AG04449 (cell line): ENCODE measurements around the gene SHISAL2A.

Experiments
- CTCF ChIA-PET: fragments of 350-600 bp; formaldehyde crosslinking; extraction: SDS; loops from one replicate; lab custom pipeline; 2021; ENCODE audit warnings: antibody characterized with exemption; lab: Yijun Ruan, JAX
- POLR2A ChIA-PET: fragments of 400-600, 350-600 bp; formaldehyde crosslinking; extraction: SDS; loops from one replicate; lab custom pipeline; 2020; ENCODE audit warnings: antibody characterized with exemption, inconsistent platforms; lab: Yijun Ruan, JAX
- DNase-seq: peaks from one replicate; pipeline ENCODE4 v3.0.0-alpha.2; 2010; ENCODE audit warnings: low read depth, low spot score
- H3K4me3 ChIP-seq: 2 replicates; pipeline ENCODE4 v1.5.1; 2011; ENCODE audit warnings: low read depth, mild to moderate bottlenecking, control low read depth, low read length
- TF ChIP-seq, protein P1 (sequence below): IDR thresholded peaks from one replicate; pipeline ENCODE4 v1.5.1; 2011; ENCODE audit warnings: mild to moderate bottlenecking, moderate library complexity, low read length, control low read depth, inconsistent platforms; ENCODE audit not compliant: insufficient read depth; ENCODE audit errors: missing control alignments

SHISAL2A gene

DNA sequence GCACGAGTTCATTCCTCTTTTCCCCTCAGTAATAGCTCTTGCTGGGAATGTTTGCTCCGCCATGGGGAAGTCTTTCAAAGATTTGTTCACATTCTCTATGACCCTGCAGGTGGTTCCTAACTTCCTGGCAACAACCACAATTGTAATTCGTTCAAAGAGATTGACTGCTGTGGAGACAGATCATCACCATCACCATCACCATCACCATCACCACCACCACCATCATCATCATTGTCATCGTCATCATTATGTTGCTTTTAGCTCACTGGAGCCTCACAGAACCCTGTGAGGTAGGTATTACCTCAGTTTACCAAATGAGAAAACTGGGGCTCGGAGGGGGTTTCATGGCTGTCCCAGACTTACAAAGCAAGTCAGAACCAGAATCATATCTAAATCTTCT lies 34.3 kb downstream of the SHISAL2A start:
- CTCF ChIA-PET = interaction anchor here (0.6 to 3.0 kb wide), 3 partner anchors 19 to 304 kb away, joined by 3 to 17 read pairs (median 4); no protein-coding TSS in a partner anchor

DNA sequence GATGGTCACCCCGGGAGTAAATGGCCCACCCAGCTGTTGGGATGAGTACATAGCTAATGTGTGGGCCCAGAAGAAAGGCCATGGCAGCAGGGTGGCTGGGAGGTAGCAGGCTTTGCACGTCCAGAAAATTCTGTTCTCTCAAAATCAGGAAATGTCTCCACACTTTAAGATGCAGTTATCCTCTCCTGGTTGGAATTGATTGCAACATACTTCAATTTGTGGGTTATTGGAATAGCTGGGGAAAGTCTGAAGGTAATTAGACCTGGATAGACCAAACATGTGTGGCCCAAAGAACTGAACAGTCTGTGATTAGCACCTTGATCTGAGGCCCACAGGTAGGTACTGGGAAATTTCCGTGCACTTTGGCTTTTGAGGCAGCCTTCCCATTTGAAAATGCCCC lies 35.0 kb downstream of the SHISAL2A start:
- CTCF ChIA-PET = interaction anchor here (0.6 to 2.0 kb wide), 2 partner anchors 18 to 304 kb away, joined by 3 to 7 read pairs; no protein-coding TSS in a partner anchor

More for the DNA sequence above, 34.3 kb downstream of the SHISAL2A start:
- DNase-seq = no peak
- POLR2A ChIA-PET = no interaction called here
- no peak overlapping the region for H3K4me3 ChIP-seq
- TF ChIP-seq, protein P1, sequence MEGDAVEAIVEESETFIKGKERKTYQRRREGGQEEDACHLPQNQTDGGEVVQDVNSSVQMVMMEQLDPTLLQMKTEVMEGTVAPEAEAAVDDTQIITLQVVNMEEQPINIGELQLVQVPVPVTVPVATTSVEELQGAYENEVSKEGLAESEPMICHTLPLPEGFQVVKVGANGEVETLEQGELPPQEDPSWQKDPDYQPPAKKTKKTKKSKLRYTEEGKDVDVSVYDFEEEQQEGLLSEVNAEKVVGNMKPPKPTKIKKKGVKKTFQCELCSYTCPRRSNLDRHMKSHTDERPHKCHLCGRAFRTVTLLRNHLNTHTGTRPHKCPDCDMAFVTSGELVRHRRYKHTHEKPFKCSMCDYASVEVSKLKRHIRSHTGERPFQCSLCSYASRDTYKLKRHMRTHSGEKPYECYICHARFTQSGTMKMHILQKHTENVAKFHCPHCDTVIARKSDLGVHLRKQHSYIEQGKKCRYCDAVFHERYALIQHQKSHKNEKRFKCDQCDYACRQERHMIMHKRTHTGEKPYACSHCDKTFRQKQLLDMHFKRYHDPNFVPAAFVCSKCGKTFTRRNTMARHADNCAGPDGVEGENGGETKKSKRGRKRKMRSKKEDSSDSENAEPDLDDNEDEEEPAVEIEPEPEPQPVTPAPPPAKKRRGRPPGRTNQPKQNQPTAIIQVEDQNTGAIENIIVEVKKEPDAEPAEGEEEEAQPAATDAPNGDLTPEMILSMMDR = no peak

DNA sequence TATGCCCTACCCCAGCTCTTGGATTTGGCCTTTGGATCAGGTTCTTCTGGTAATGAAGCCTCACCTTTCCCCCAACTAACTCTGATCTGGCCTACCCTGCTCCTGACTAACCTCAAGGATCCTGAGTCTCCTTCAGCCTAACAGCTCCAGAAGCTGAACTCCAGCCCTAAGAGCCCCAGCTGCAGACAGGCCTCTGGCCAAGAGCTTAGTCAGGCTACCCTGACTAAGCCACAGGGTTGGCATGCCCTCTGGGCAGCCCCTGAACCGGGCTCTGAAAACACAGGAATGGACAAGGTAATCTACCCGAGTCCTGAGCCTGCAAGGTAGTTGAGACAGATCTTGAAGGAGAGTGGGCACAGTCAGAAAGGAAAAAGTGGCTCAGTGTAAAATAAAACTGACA lies 35.7 kb downstream of the SHISAL2A start:
- ChIA-PET CTCF (interaction anchor here (0.8 to 2.0 kb wide), 3 partner anchors 16 to 301 kb away, joined by 3 to 7 read pairs (median 5); no protein-coding TSS in a partner anchor), POLR2A (no interaction called here)
- TF ChIP-seq, protein P1 = no peak
- DNase-seq = no peak
- no peak overlapping the region for H3K4me3 ChIP-seq

More for the DNA sequence above, 35.0 kb downstream of the SHISAL2A start:
- H3K4me3 ChIP-seq = no peak overlapping the region
- no peak for DNase-seq
- POLR2A ChIA-PET = no interaction called here
- TF ChIP-seq, protein P1 = no peak

DNA sequence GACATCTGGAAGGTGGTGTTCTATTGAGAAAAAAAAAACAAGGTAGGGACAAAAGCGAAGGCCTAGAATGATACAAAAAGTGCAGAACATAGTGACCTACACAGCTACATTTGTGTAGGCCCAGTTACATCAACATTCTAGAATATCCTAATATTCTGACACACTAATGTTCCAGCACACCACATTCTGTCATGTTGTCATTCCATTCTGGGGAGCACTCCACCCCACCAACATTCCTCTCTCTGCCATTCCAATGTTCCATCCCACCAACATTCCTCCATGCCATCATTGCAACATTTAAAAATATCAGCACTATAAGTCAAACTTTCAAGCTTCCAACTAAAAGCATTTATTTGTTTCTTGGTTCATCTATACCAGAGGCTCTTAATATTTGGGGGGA lies 36.7 kb downstream of the SHISAL2A start:
- no peak overlapping the region for H3K4me3 ChIP-seq
- TF ChIP-seq, protein P1 = no peak
- ChIA-PET POLR2A (interaction anchor here (0.5 kb wide), 1 partner anchor 209 kb away, joined by 3 read pairs; no protein-coding TSS in a partner anchor), CTCF (interaction anchor here (0.8 to 2.0 kb wide), 4 partner anchors 13 to 302 kb away, joined by 3 to 7 read pairs (median 4); no protein-coding TSS in a partner anchor)
- peak; percentile 56 for DNase-seq

DNA sequence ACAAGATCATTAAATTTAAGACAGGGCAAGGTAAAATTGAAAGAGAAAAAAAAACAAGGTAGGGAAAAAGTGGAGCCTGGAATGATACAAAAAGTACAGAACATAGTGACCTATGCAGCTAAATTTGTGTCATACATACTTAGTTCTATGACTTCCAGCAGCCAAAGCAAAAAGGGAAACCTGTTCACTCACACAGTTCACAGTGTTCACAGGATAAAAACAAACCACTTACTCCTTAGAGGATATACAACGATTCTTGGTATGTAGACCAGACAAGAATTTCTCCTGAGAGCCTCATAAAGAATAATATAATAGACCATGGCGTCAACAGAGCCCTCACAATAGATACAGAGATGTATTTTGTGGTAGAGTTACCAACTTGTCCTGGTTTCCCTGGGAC lies 37.6 kb downstream of the SHISAL2A start:
- POLR2A ChIA-PET = no interaction called here
- TF ChIP-seq, protein P1 = no peak
- CTCF ChIA-PET = no interaction called here
- no peak overlapping the region for H3K4me3 ChIP-seq
- DNase-seq = peak; percentile 12

DNA sequence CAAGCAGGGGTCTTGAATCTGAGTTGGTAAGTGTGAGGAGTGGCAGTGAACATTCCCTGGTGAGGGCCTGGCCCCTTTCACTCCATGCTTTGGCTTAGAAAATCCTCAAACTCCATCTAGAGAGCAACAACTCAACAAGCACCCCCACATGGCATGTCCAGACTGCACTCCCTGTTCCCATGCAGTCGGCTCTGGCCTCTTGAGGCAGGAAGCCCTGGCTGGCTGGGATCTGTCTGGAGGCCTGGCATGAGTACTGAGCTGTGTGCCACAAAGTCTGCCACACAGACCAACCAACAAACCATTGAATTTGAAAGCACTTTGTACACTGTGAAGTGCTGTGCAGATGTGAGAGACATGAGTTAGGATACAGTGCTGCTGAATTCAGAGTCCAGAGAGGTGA lies 40.0 kb downstream of the SHISAL2A start:
- ChIA-PET CTCF (interaction anchor here (0.7 to 1.2 kb wide), 3 partner anchors 12 to 143 kb away, joined by 3 to 4 read pairs (median 3); no protein-coding TSS in a partner anchor), POLR2A (no interaction called here)
- no peak for DNase-seq
- no peak overlapping the region for H3K4me3 ChIP-seq
- TF ChIP-seq, protein P1 = no peak
